IMR-90 (cell line): ENCODE measurements around the gene PRAME. TPM values are rescaled to one million over a fixed set of nuclear protein-coding genes. Genes with fewer than 3 reads are reported as not detected.

Experiments
- ATAC-seq: fragments of 200-7000 bp; cut with Tn5 transposase; 2 replicates; pipeline ENCODE4 v1.9.1; 2020; ENCODE audit warnings: low read depth, mild to moderate bottlenecking, moderate library complexity
- BruUV-seq: library from RNA; stranded (reverse); fragments of 400-500 nt; replicated peaks from 2 replicates; lab custom pipeline; 2021; lab: Mats Ljungman, UMichigan
- CTCF ChIA-PET: fragments of 300-600 bp; formaldehyde crosslinking; extraction: SDS; loops from one replicate; lab custom pipeline; 2021; ENCODE audit warnings: antibody characterized with exemption; lab: Yijun Ruan, JAX
- POLR2A ChIA-PET: fragments of 300-600 bp; sonication (Branson Sonifier 250); formaldehyde crosslinking; loops from one replicate; lab custom pipeline; 2022; ENCODE audit warnings: antibody characterized with exemption; ENCODE audit not compliant: unreplicated experiment; lab: Charles Lee
- DNase-seq: peaks from one replicate; pipeline ENCODE4 v3.0.0; 2013
- H2AFZ ChIP-seq: replicated peaks from 2 replicates; pipeline ENCODE3; 2013; ENCODE audit warnings: low read length, mild to moderate bottlenecking; ENCODE audit not compliant: poor library complexity
- H2AK5ac ChIP-seq: 2 replicates; pipeline ENCODE4 v1.6.1; 2013; ENCODE audit warnings: low read depth, low read length, inconsistent platforms
- H2AK9ac ChIP-seq: replicated peaks from 2 replicates; pipeline ENCODE3; 2013; ENCODE audit warnings: mild to moderate bottlenecking, low read depth, low read length, moderate library complexity; ENCODE audit not compliant: poor library complexity
- H2BK120ac ChIP-seq: 2 replicates; pipeline ENCODE4 v1.6.1; 2013; ENCODE audit warnings: low read depth, low read length, inconsistent platforms
- H2BK15ac ChIP-seq: 3 replicates; pipeline ENCODE4 v1.6.1; 2013; ENCODE audit warnings: low read depth, low read length, inconsistent platforms
- H2BK20ac ChIP-seq: 2 replicates; pipeline ENCODE4 v1.6.1; 2013; ENCODE audit warnings: low read depth, mild to moderate bottlenecking, inconsistent platforms, low read length, moderate library complexity
- H2BK5ac ChIP-seq: 2 replicates; pipeline ENCODE4 v1.6.1; 2013; ENCODE audit warnings: mild to moderate bottlenecking, low read depth, low read length, inconsistent platforms; ENCODE audit not compliant: poor library complexity, severe bottlenecking
- H3K14ac ChIP-seq: replicated peaks from 2 replicates; pipeline ENCODE4 v1.6.1; 2013; ENCODE audit warnings: low read depth, low read length, inconsistent platforms
- H3K18ac ChIP-seq: 2 replicates; pipeline ENCODE4 v1.6.1; 2013; ENCODE audit warnings: low read depth, low read length, control low read depth
- H3K23ac ChIP-seq: 2 replicates; pipeline ENCODE4 v1.6.1; 2013; ENCODE audit warnings: low read depth, low read length, inconsistent platforms
- H3K27ac ChIP-seq: 2 replicates; pipeline ENCODE4 v1.5.1; 2013; ENCODE audit warnings: mild to moderate bottlenecking, control low read depth, low read length; ENCODE audit not compliant: insufficient read depth
- H3K27me3 ChIP-seq: 2 replicates; pipeline ENCODE4 v1.6.1; 2013; ENCODE audit warnings: low read length; ENCODE audit not compliant: control insufficient read depth, insufficient read depth
- H3K36me3 ChIP-seq: 2 replicates; pipeline ENCODE4 v1.6.1; 2013; ENCODE audit warnings: low read length, mixed read lengths; ENCODE audit not compliant: control insufficient read depth, insufficient read depth
- H3K4ac ChIP-seq: 2 replicates; pipeline ENCODE4 v1.6.1; 2013; ENCODE audit warnings: low read depth, low read length, inconsistent platforms
- H3K4me1 ChIP-seq: 2 replicates; pipeline ENCODE4 v1.6.1; 2013; ENCODE audit warnings: low read length, mixed read lengths; ENCODE audit not compliant: control insufficient read depth, insufficient read depth
- H3K4me2 ChIP-seq: 2 replicates; pipeline ENCODE4 v1.6.1; 2013; ENCODE audit warnings: low read depth, mild to moderate bottlenecking, control low read depth, low read length, moderate library complexity
- H3K4me3 ChIP-seq: 2 replicates; pipeline ENCODE4 v1.5.1; 2013; ENCODE audit warnings: low read depth, mild to moderate bottlenecking, control low read depth, low read length, moderate library complexity; ENCODE audit not compliant: insufficient read depth
- H3K56ac ChIP-seq: 2 replicates; pipeline ENCODE4 v1.6.1; 2013; ENCODE audit warnings: low read length, inconsistent platforms; ENCODE audit not compliant: insufficient read depth; ENCODE audit errors: extremely low read depth
- H3K79me1 ChIP-seq, 2 experiments: 2 replicates each; pipeline ENCODE4 v1.6.1; 2013; ENCODE audit warnings: low read length in 2 of 2, inconsistent platforms in 1 of 2, low read depth in 1 of 2
- H3K9ac ChIP-seq: 2 replicates; pipeline ENCODE4 v1.6.1; 2013; ENCODE audit warnings: low read depth, low read length, control low read depth
- H3K9me1 ChIP-seq: 2 replicates; pipeline ENCODE4 v1.6.1; 2013; ENCODE audit warnings: low read length, inconsistent platforms; ENCODE audit not compliant: insufficient read depth
- H3K9me3 ChIP-seq: 2 replicates; pipeline ENCODE4 v1.6.1; 2013; ENCODE audit warnings: low read length; ENCODE audit not compliant: control insufficient read depth, insufficient read depth
- H4K20me1 ChIP-seq: 2 replicates; pipeline ENCODE4 v1.6.1; 2013; ENCODE audit warnings: low read length, inconsistent platforms; ENCODE audit not compliant: insufficient read depth
- H4K5ac ChIP-seq: 2 replicates; pipeline ENCODE4 v1.6.1; 2013; ENCODE audit warnings: mild to moderate bottlenecking, low read depth, low read length, control low read depth
- H4K8ac ChIP-seq, 2 experiments: 2 replicates each; pipeline ENCODE4 v1.6.1; 2013; ENCODE audit warnings: low read depth in 2 of 2, low read length in 2 of 2, control low read depth in 1 of 2, inconsistent platforms in 1 of 2
- H4K91ac ChIP-seq: 2 replicates; pipeline ENCODE4 v1.6.1; 2013; ENCODE audit warnings: low read depth, low read length, inconsistent platforms; ENCODE audit not compliant: insufficient read depth
- BHLHE40 ChIP-seq: fragments of 150-350 bp; IDR thresholded peaks from 2 replicates; pipeline ENCODE4 v1.6.1; 2016; ENCODE audit warnings: mild to moderate bottlenecking, low read depth, low read length
- CEBPB ChIP-seq: IDR thresholded peaks from 2 replicates; pipeline ENCODE4 v1.6.1; 2012; ENCODE audit warnings: low read depth, low read length, improper control_type of control experiment
- CHD1 ChIP-seq: IDR thresholded peaks from 2 replicates; pipeline ENCODE4 v1.6.1; 2012; ENCODE audit warnings: low read depth, low read length, improper control_type of control experiment
- ELK1 ChIP-seq: fragments of 150-350 bp; IDR thresholded peaks from 2 replicates; pipeline ENCODE4 v1.6.1; 2016; ENCODE audit warnings: low read depth, mild to moderate bottlenecking, low read length, moderate library complexity, borderline replicate concordance
- FOS ChIP-seq: fragments of 150-350 bp; IDR thresholded peaks from 2 replicates; pipeline ENCODE4 v1.6.1; 2016; ENCODE audit warnings: low read depth, low read length
- MAFK ChIP-seq: IDR thresholded peaks from 2 replicates; pipeline ENCODE4 v1.6.1; 2012; ENCODE audit warnings: low read depth, low read length, improper control_type of control experiment
- MAZ ChIP-seq: IDR thresholded peaks from 2 replicates; pipeline ENCODE4 v1.6.1; 2012; ENCODE audit warnings: low read depth, mild to moderate bottlenecking, low read length, improper control_type of control experiment, moderate library complexity, borderline replicate concordance
- MXI1 ChIP-seq: IDR thresholded peaks from 2 replicates; pipeline ENCODE4 v1.6.1; 2012; ENCODE audit warnings: low read depth, mild to moderate bottlenecking, low read length, moderate library complexity, borderline replicate concordance
- NFE2L2 ChIP-seq: fragments of 150-350 bp; IDR thresholded peaks from 2 replicates; pipeline ENCODE4 v1.6.1; 2016; ENCODE audit warnings: low read depth, mild to moderate bottlenecking, low read length
- POLR2A ChIP-seq: IDR thresholded peaks from 2 replicates; pipeline ENCODE4 v1.6.1; 2012; ENCODE audit warnings: mild to moderate bottlenecking, low read depth, low read length
- RAD21 ChIP-seq: IDR thresholded peaks from 2 replicates; pipeline ENCODE4 v1.6.1; 2012; ENCODE audit warnings: low read length, improper control_type of control experiment
- RCOR1 ChIP-seq: IDR thresholded peaks from 2 replicates; pipeline ENCODE4 v1.6.1; 2012; ENCODE audit warnings: mild to moderate bottlenecking, low read length, improper control_type of control experiment; ENCODE audit not compliant: insufficient replicate concordance
- RFX5 ChIP-seq: IDR thresholded peaks from 2 replicates; pipeline ENCODE4 v1.8.0; 2012; ENCODE audit warnings: low read depth, mild to moderate bottlenecking, low read length, moderate library complexity
- SMC3 ChIP-seq: fragments of 150-350 bp; IDR thresholded peaks from 2 replicates; pipeline ENCODE4 v1.6.1; 2016; ENCODE audit warnings: low read depth, mild to moderate bottlenecking, antibody characterized with exemption, low read length, moderate library complexity
- USF2 ChIP-seq: fragments of 150-350 bp; IDR thresholded peaks from 2 replicates; pipeline ENCODE4 v1.6.1; 2017; ENCODE audit warnings: mild to moderate bottlenecking, antibody characterized with exemption, low read length, low read depth
- WGBS, 2 experiments: methylation state at CpG; one replicate each; pipeline versions ENCODE4 v1.1.5 to v1.1.7; 2013; ENCODE audit warnings: missing lambda C conversion rate in 2 of 2; ENCODE audit not compliant: insufficient read length in 1 of 2; ENCODE audit errors: extremely low coverage in 2 of 2; 5-methylcytosine and 5-hydroxymethylcytosine counted together
- dilution Hi-C: fragments of 300-500 bp; cut with HindIII; formaldehyde crosslinking; loops from one replicate; pipeline ENCODE4 v1.14.3; 2018; ENCODE audit warnings: low sequenced_read_pairs; ENCODE audit not compliant: unreplicated experiment
- in situ Hi-C: fragments of 300-500 bp; cut with MboI; formaldehyde crosslinking; loops from 3 replicates; pipeline ENCODE4 v1.14.3; 2019; ENCODE audit warnings: low sequenced_read_pairs, inconsistent platforms, mixed read lengths
- intact Hi-C: fragments of 100-400 bp; cut with micrococcal nuclease; formaldehyde crosslinking; loops from 2 replicates; pipeline ENCODE4 v1.10.0; 2022
- polyA plus RNA-seq, 3 experiments: library from polyadenylated mRNA; depleted of rRNA; stranded (reverse); fragments of >200 nt; gene quantifications; 2 replicates each; pipeline ENCODE4 v1.2.3, GENCODE V29; 2012; ENCODE audit warnings: low replicate concordance in 1 of 3
- total RNA-seq: library from RNA; depleted of rRNA; stranded (reverse); fragments of >200 nt; gene quantifications from 2 replicates; pipeline ENCODE4 v1.2.3, GENCODE V29; 2012
- TF ChIP-seq, protein P1 (sequence below): conservative IDR thresholded peaks from 2 replicates; pipeline ENCODE4 v1.5.1; 2012; ENCODE audit warnings: mild to moderate bottlenecking, low read depth, low read length, improper control_type of control experiment

The PRAME gene
- total and polyA plus RNA-seq, 2 of the 4 experiments (the other 2 are of a cell fraction): not detected

- H3K4ac ChIP-seq: no peak overlapping the region
- H4K5ac ChIP-seq: no peak overlapping the region
- H3K9me3 ChIP-seq: no peaks in the 10 kb centered on the region
- intact Hi-C loops: no loop called here
- TF ChIP-seq RCOR1 (no peak), MXI1 (no peak), BHLHE40 (no peak), NFE2L2 (no peak), ELK1 (no peak), MAFK (no peak), RFX5 (no peak), CHD1 (no peak), RAD21 (no peak), USF2 (no peak), FOS (no peak), POLR2A (no peak), CEBPB (no peak), MAZ (no peak), SMC3 (no peak)
- TF ChIP-seq, protein P1, sequence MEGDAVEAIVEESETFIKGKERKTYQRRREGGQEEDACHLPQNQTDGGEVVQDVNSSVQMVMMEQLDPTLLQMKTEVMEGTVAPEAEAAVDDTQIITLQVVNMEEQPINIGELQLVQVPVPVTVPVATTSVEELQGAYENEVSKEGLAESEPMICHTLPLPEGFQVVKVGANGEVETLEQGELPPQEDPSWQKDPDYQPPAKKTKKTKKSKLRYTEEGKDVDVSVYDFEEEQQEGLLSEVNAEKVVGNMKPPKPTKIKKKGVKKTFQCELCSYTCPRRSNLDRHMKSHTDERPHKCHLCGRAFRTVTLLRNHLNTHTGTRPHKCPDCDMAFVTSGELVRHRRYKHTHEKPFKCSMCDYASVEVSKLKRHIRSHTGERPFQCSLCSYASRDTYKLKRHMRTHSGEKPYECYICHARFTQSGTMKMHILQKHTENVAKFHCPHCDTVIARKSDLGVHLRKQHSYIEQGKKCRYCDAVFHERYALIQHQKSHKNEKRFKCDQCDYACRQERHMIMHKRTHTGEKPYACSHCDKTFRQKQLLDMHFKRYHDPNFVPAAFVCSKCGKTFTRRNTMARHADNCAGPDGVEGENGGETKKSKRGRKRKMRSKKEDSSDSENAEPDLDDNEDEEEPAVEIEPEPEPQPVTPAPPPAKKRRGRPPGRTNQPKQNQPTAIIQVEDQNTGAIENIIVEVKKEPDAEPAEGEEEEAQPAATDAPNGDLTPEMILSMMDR: no peak
- no peak overlapping the region for H2BK5ac ChIP-seq
- H3K23ac ChIP-seq: no peak overlapping the region
- in situ Hi-C loops: no loop called here
- H3K79me1 ChIP-seq: no peaks in the 10 kb centered on the region
- no peak overlapping the region for H2AK5ac ChIP-seq
- ATAC-seq (no peak), DNase-seq (no peak)
- no peak overlapping the region for H3K9ac ChIP-seq
- no peak overlapping the region for H2BK15ac ChIP-seq
- no peak overlapping the region for H4K8ac ChIP-seq
- no peaks in the 10 kb centered on the region for H3K4me1 ChIP-seq
- no peaks in the 10 kb centered on the region for H3K36me3 ChIP-seq
- no peak overlapping the region for H2BK20ac ChIP-seq
- H3K9me1 ChIP-seq: no peaks in the 10 kb centered on the region
- H3K56ac ChIP-seq: no peak overlapping the region
- no peak overlapping the region for H3K18ac ChIP-seq
- H2AFZ ChIP-seq: peak overlapping the region; percentile 38
- no peak overlapping the region for H2AK9ac ChIP-seq
- no TSS peak for BruUV-seq
- no peak overlapping the region for H4K91ac ChIP-seq
- CTCF ChIA-PET: no interaction called here
- peaks cover 17% of the 10 kb centered on the region for H3K27me3 ChIP-seq
- no peak overlapping the region for H3K14ac ChIP-seq
- H3K27ac ChIP-seq: no peak overlapping the region
- no peak overlapping the region for H3K4me2 ChIP-seq
- POLR2A ChIA-PET: no interaction called here
- no peak overlapping the region for H3K4me3 ChIP-seq
- dilution Hi-C loops: no loop called here
- no peak overlapping the region for H2BK120ac ChIP-seq
- H4K20me1 ChIP-seq: no peaks in the 10 kb centered on the region
- 71% methylated on average over 4 of the region's 8 CpGs; no CpG with 5 or more reads in 1 of the 2 experiments for WGBS, 2 experiments
Observed at GRCh38 chr22:22550789-22551434, 8.2 kb downstream of the PRAME start.
